Immature natural killer cell (primary cell): ENCODE data around the gene MICU1. TPM values are rescaled to one million over a fixed set of nuclear protein-coding genes. Genes with fewer than 3 reads are reported as not detected.

ENCODE experiments used
- DNase-seq, 3 donors: peaks; one replicate each; pipeline ENCODE4 v3.0.0; 2022; ENCODE audit warnings: mixed read lengths in 1 of 3
- H3K27ac Mint-ChIP-seq, 6 donors: one replicate each; pipeline ENCODE4 v1.8.0; 2020; ENCODE audit warnings: mixed read lengths in 6 of 6, mild to moderate bottlenecking in 5 of 6, inconsistent platforms in 4 of 6, moderate library complexity in 3 of 6
- H3K27me3 Mint-ChIP-seq, 3 donors: one replicate each; pipeline ENCODE4 v1.8.0; 2020 to 2021; ENCODE audit warnings: low read depth in 3 of 3, mild to moderate bottlenecking in 3 of 3, mixed read lengths in 3 of 3, moderate library complexity in 3 of 3, inconsistent platforms in 1 of 3
- H3K36me3 Mint-ChIP-seq, 3 donors: one replicate each; pipeline ENCODE4 v1.8.0; 2020; ENCODE audit warnings: mixed read lengths in 3 of 3, inconsistent platforms in 2 of 3, mild to moderate bottlenecking in 2 of 3
- H3K4me1 Mint-ChIP-seq, 2 donors: one replicate each; pipeline ENCODE4 v1.8.0; 2020; ENCODE audit warnings: inconsistent platforms in 2 of 2, mild to moderate bottlenecking in 2 of 2, mixed read lengths in 2 of 2, moderate library complexity in 1 of 2
- H3K4me3 Mint-ChIP-seq, 5 donors: one replicate each; pipeline ENCODE4 v1.8.0; 2020; ENCODE audit warnings: mild to moderate bottlenecking in 5 of 5, mixed read lengths in 5 of 5, inconsistent platforms in 3 of 5, moderate library complexity in 3 of 5
- H3K9me3 Mint-ChIP-seq, 6 donors: one replicate each; pipeline ENCODE4 v1.8.0; 2020; ENCODE audit warnings: mild to moderate bottlenecking in 6 of 6, mixed read lengths in 6 of 6, inconsistent platforms in 4 of 6, moderate library complexity in 3 of 6
- polyA plus RNA-seq, 3 donors: library from polyadenylated mRNA; unstranded; fragments of 300-500 nt; fragmentation: Illumina TruSeq; gene quantifications; one replicate each; pipeline ENCODE4 v1.2.3, GENCODE V29; 2021

The MICU1 gene
- polyA plus RNA-seq, 3 donors from 2014 or later: 19.8 to 45.1 (median 21.2) TPM

DNA sequence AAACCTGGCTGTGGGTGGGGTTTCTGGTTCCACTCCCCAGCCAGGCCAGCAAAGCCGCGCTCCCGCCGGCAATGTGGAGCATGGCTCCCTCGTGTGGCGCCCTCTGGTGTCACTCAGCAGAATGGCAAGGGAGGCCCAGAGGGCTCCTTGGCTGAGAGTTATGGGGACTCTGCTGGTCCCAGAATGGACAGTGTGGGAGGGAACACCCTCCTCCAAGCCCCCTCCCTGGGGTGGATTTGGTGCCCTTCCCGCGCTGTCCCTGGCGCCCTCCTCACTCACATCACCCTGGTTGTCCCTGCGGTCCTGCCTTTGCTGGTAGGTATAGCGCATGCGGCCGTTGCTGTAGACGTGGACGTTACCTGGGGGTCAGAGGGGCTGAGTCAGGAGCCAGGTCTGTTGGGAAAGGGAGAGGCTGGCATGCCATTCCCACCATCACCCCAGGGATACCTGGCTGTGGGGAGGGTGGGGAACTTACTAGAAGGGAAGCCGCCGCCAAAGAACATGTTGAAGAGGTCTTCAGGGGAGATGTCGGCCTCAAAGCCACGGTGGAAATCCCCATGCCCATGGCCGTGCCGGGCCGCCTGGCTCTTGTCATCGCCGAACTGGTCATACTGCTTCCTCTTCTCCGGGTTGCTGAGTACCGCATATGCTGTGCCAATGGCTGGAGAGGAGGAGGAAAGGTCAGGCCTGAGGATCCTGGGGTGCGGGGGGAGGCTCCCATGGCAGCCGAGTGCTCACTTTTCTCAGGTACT is 285.2 kb downstream of the MICU1 start:
- Mint-ChIP-seq H3K4me1 (peaks cover 37 to 42% of the 10 kb centered on the region in 2 donors), H3K36me3 (peaks cover 0 to 37% (median 3%) of the 10 kb centered on the region in 3 donors), H3K27me3 (peaks cover 0 to 6% (median 0%) of the 10 kb centered on the region in 3 donors), H3K27ac (peak overlapping the region in 5 of 6 donors; percentile 30 to 78 (median 68)), H3K9me3 (no peaks in the 10 kb centered on the region), H3K4me3 (peak overlapping the region in 1 of 5 donors; percentile 33)
- DNase-seq: peak; percentile 76 to 81 (median 79)

DNA sequence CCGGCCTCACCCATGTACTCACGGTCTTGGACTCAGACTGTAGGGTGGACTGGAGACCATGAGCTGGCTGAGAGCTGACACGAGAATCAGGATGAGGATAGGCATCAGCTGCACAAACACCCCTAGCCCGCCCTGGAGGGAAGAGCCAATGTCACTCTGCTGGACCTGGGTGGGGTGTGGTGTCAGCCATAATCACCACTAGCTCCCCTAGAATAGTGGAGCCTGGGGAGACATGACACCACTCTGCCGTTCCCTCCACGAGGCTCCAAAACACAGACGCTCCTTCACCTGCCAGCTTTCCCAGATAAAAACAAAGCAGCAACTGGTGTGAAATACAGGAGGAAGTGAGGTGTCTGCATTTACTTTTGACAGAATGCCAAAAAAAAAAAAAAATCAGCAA is 287.7 kb downstream of the MICU1 start:
- no peak overlapping the region for H3K4me3 Mint-ChIP-seq
- H3K27me3 Mint-ChIP-seq: peaks cover 9 to 26% (median 18%) of the 10 kb centered on the region in 3 donors
- DNase-seq: no peak
- peak overlapping the region in 1 of 6 donors; percentile 78 for H3K27ac Mint-ChIP-seq
- peaks cover 0 to 30% (median 3%) of the 10 kb centered on the region in 3 donors for H3K36me3 Mint-ChIP-seq
- peaks cover 54 to 58% of the 10 kb centered on the region in 2 donors for H3K4me1 Mint-ChIP-seq
- no peaks in the 10 kb centered on the region for H3K9me3 Mint-ChIP-seq

DNA sequence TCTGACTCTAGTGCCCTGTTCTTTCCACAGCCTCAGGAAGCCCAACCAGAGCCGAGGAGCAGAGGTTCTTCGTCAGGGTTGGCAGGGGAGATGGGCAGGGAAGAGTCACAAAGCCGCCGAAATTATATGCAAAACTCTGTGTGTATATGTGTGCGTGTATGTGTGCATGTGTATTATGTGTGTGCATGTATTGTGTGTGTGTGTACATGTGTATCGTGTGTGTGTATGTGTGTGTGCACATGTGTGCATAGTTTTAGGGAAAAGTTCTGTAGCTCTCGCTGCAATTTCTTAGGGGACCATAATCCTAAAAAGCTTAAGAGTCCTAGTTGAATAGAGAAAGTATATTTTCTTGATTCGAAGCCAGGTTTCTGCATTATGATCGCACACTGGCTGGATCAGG is 288.2 kb downstream of the MICU1 start:
- Mint-ChIP-seq H3K4me1 (peaks cover 59 to 63% of the 10 kb centered on the region in 2 donors), H3K4me3 (peak overlapping the region in 1 of 5 donors; percentile 2)
- DNase-seq: no peak

DNA sequence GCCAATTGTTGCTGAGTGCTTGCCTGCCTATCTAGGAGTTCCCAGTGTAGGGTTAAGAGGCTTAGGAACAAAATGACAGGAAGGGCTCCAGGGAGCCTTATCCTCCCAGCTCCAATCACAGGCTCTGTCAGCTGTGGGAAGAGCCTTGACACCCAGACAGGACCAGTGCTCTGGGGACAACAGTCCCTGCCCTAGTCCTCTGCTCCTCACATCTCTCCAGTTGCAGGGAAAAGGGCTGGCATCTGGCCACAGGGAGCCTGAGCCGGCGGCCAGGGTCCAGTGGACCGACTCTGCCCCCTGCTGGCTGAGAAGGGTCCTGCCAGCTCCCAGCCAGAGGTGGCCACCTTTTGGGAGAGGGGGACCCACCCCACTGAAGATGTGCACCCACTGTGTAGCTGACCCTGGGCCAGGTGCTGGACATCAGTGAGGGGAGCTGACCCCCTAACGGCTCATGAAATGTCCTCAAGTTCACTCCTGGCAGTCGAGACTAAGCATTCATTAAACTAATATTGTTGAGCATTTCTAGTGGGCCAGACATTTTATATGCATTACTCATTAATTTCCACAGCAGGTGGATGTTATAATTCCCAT is 288.7 kb downstream of the MICU1 start:
- Mint-ChIP-seq H3K27ac (peak overlapping the region; percentile 88 to 100 (median 97)), H3K9me3 (no peaks in the 10 kb centered on the region), H3K36me3 (peaks cover 0 to 23% (median 3%) of the 10 kb centered on the region in 3 donors), H3K4me1 (peaks cover 65 to 69% of the 10 kb centered on the region in 2 donors), H3K4me3 (peak overlapping the region; percentile 33 to 84 (median 53)), H3K27me3 (peaks cover 10 to 28% (median 25%) of the 10 kb centered on the region in 3 donors)
- peak; percentile 65 to 70 (median 68) for DNase-seq

More for the DNA sequence above, 288.2 kb downstream of the MICU1 start:
- Mint-ChIP-seq H3K27ac (peak overlapping the region in 3 of 6 donors; percentile 23 to 99 (median 85)), H3K27me3 (peaks cover 9 to 27% (median 23%) of the 10 kb centered on the region in 3 donors), H3K9me3 (no peaks in the 10 kb centered on the region), H3K36me3 (peaks cover 0 to 29% (median 3%) of the 10 kb centered on the region in 3 donors)

DNA sequence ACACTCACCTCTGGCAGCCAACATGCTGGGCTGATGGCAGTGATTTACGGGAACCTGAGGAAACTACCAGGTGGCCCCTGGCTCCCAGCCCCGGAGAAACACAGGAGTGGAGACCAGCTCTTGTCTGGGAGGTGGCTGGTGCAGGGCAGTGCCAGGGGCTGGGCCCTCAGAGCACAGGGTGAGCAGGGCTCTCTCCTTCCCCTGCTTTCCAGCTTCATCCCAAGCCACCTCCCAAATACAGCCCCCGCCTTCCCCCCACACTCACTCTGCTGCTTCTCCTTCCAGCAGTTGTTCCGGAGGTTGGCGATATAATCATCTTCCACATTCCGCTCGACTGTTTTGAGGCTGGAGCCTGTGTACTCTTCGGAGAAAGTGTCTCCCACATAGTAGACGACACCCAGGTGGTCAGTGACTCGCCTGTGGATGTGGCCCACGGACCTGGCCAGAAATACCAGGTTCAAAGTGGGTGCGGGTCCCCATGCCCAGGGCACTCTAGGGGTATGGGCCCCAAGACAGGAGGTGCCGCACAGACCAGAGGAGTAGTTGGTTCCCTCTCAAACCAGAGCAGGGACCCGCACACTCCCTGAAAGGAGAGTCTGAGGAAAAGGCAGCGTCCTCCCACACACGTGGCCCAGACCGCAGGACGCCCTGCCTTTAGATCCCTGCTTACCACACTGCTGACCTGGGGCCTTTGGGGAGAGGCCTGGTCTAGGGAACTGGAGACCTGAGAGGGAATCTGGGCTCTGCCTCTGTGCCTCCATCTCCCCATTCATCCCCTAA is 289.4 kb downstream of the MICU1 start:
- Mint-ChIP-seq H3K4me1 (peaks cover 71 to 74% of the 10 kb centered on the region in 2 donors), H3K36me3 (peaks cover 0 to 23% (median 3%) of the 10 kb centered on the region in 3 donors), H3K27ac (peak overlapping the region; percentile 93 to 100 (median 98)), H3K27me3 (peaks cover 16 to 34% (median 32%) of the 10 kb centered on the region in 3 donors), H3K4me3 (peak overlapping the region; percentile 57 to 84 (median 79)), H3K9me3 (no peaks in the 10 kb centered on the region)
- no peak for DNase-seq

DNA sequence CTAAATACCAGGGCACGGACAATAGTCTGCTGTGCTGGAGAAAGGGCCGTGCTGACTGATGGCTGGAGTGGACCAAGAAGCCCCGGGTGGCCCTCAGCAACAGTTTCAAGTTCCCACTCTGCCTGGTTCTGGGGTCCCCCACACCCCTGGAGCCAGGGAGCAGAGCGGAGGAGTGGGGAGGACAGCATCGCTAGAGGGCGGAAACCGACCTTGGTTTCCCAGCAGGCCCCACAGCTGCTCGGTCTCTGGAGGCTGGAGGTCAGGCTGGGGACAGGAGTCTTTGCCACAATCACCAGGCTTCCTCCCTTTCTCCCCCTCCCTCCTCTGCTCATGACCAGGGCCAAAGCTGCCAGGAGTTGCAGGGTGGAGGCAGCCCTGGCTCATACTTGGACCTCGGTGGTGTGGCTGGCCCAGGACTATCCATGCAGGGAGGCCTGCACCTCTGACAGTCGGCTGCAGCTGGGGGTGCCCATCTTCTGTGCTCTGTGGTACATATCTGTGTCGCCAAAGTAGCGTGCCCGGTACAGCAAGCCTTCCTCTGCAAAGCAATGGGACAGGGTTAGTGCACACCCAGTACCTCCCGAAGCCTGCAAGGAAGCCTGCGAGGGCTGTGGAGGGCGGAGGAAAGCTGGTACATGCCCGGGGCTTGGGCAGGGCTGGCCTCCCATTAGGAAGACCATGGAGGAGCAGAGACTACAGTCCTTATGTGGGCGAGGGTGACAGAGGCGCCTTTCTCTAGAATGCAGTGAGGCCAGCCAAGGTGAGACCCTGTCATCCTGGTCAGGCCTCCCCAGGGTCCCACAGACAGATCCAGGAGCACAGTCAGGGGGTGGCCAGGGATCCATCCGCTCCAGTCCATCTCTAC is 290.3 kb downstream of the MICU1 start:
- DNase-seq: peak; percentile 80 to 83 (median 82)
- peaks cover 0 to 18% (median 3%) of the 10 kb centered on the region in 3 donors for H3K36me3 Mint-ChIP-seq
- peak overlapping the region; percentile 93 to 100 (median 98) for H3K27ac Mint-ChIP-seq
- no peaks in the 10 kb centered on the region for H3K9me3 Mint-ChIP-seq
- peaks cover 73 to 76% of the 10 kb centered on the region in 2 donors for H3K4me1 Mint-ChIP-seq
- peaks cover 17 to 39% (median 37%) of the 10 kb centered on the region in 3 donors for H3K27me3 Mint-ChIP-seq
- H3K4me3 Mint-ChIP-seq: peak overlapping the region; percentile 74 to 88 (median 83)

DNA sequence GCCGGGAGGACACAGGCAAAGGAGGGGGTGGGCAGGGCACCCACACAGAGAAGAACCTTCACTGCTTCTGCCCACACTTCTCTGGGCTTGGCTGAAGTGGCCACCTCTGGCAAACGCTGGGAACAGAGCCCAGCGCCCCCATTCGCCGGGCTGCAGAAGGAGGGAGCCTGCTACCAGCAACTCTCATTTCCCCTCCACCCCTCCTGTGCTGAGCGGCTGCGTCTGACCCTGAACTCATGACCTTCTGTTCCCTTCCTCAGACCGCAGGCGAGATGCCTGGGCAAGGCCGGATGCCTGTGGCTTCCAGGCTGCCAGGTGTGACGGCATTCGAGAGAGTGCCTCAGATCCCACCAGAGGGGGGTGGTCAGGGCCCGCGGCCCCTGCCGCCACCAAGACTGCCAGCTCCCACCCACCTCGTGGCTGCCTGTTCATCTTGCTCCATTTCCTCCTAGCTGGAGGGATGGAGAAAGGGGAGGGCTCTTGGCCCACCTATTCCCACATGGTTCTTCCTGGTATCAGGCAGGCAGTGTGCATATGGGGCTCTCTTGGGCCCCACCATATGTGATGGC is 291.0 kb downstream of the MICU1 start:
- Mint-ChIP-seq H3K9me3 (no peaks in the 10 kb centered on the region), H3K27me3 (peaks cover 17 to 43% (median 42%) of the 10 kb centered on the region in 3 donors), H3K4me3 (peak overlapping the region; percentile 74 to 88 (median 83)), H3K4me1 (peaks cover 76 to 78% of the 10 kb centered on the region in 2 donors), H3K36me3 (peaks cover 0 to 15% (median 3%) of the 10 kb centered on the region in 3 donors), H3K27ac (peak overlapping the region; percentile 93 to 100 (median 98))
- DNase-seq: peak; percentile 98 to 99 (median 99)

DNA sequence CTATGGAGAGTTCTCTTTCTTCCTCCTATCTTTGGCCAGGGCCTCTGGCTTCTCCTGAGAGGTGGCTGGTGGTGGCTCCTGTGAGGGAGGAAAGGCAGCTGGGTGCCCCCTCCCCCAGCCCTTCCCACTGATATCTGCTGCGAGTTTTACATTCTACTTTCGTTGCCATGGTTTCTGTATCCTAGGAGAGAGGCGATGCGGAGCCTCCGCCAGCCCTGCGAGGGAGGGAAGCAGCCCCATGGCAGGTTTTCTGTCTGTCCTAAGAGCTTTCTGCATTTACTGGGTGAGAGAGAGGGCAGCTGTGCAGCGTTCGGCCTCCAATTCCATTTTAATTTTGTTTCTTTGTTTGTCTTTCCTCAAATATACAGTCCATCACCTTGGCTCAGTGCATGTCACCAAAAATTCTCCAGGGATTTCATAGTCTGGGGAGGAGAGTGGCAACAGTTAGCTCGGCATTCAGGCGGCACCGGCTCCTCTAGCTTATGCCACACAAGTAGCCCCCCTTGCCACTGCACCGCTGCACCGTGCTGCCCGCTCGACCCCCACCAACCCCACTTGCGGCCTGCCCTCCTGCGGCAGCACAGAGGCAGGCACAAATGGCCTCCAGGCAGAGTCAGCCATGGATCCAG is 291.6 kb downstream of the MICU1 start:
- Mint-ChIP-seq H3K27ac (peak overlapping the region; percentile 93 to 100 (median 98)), H3K9me3 (no peaks in the 10 kb centered on the region), H3K4me1 (peaks cover 82 to 83% of the 10 kb centered on the region in 2 donors), H3K4me3 (peak overlapping the region; percentile 74 to 88 (median 83)), H3K27me3 (peaks cover 17 to 43% (median 42%) of the 10 kb centered on the region in 3 donors), H3K36me3 (peaks cover 0 to 15% (median 3%) of the 10 kb centered on the region in 3 donors)
- DNase-seq: peak in 1 of 3 donors; percentile 36

DNA sequence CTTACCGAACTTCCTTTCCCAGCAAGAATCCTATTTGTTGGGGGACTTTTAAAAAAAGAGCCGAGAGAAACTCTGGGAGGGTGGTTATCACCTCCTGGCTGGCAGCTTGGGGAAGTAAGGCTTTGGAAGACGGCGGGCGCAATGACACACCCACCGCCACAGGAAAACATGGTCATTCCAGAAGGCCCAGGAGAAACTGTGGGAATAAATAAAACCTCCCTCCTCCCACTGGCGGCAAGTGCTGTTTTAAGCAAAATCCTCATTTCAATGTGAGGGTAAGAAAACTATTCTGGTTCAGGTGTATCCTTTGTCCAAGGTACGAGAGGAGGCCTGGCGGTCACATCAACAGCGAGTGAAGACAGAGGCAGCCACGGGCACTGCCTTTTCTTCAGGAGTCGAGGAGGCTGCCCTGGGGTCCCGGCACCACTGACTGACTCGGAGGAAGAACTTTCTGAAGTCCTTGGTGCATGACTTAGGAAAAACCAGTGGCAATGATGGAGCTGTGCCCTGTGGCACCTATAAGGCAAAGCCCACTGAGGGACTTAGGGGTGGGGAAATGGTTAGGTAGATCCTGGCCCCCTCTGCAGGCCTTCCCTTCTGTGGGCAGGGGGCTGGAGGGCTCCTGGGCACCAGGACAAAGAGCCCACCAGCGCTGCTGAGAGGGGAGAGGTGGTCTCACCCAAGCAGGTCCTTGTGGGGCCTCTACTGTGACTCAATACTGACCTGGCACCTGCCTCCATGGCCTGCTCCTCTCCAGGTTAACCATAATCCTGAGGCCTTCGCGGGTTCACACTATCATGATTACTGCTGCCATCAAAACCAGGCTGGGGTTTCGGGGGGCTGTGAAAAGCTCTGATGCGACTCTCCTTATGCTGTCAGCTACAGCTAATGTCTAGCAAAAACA is 292.5 kb downstream of the MICU1 start:
- Mint-ChIP-seq H3K4me3 (peak overlapping the region; percentile 58 to 88 (median 83)), H3K27ac (peak overlapping the region; percentile 93 to 100 (median 98)), H3K9me3 (no peaks in the 10 kb centered on the region), H3K27me3 (peaks cover 17 to 43% (median 42%) of the 10 kb centered on the region in 3 donors), H3K36me3 (peaks cover 0 to 15% (median 3%) of the 10 kb centered on the region in 3 donors), H3K4me1 (peaks cover 90 to 92% of the 10 kb centered on the region in 2 donors)
- DNase-seq: peak; percentile 60 to 72 (median 67)

DNA sequence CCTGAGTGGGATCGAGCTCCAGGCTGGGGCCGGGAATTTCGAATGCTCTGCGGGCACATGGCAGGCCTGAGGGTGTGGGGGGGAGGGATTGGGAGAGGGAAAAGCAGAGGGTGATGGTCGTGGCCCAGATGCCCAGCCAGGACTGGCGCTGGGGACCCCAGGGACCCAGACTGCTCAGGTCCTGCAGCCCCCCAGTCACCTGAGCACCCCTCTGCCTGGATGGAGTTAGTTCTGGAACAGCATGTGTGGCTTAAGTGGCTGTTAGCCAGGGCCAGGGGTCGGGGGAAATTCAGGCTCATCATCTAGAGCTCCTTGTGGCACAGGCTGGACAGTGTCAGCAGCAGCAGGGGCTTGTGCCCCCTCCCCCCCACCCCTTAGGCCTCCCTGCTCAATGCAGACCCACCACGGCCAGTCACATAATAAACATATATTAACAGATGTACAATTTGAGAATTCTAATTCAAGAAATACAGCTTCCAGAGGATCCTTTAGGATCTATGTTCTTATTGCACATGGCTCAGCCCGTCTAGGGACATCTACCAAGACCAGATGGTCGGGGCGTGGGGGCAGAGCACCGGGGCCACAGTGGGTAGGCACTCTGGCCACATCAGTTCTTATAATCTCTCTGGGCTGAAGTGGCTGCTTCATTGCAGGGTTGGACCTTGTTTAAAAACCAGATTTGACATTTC is 293.3 kb downstream of the MICU1 start:
- Mint-ChIP-seq H3K27ac (peak overlapping the region; percentile 93 to 100 (median 98)), H3K4me1 (peaks cover 98 to 99% of the 10 kb centered on the region in 2 donors), H3K36me3 (peaks cover 0 to 7% (median 0%) of the 10 kb centered on the region in 3 donors), H3K27me3 (peaks cover 17 to 46% (median 42%) of the 10 kb centered on the region in 3 donors), H3K4me3 (peak overlapping the region; percentile 79 to 88 (median 86)), H3K9me3 (no peaks in the 10 kb centered on the region)
- no peak for DNase-seq
